Measurements from ENCODE around the gene HMOX2.

Gene HMOX2

GRCh38 chr16:4505356-4506147 lies 29.4 kb downstream of the HMOX2 start:
- peak; percentile 70 for DNase-seq

GRCh38 chr16:4506450-4506849 lies 30.3 kb downstream of the HMOX2 start:
- peak; percentile 41 for DNase-seq

GRCh38 chr16:4507588-4508345 lies 31.6 kb downstream of the HMOX2 start:
- no peak for DNase-seq

GRCh38 chr16:4508806-4509205 lies 32.6 kb downstream of the HMOX2 start:
- DNase-seq: no peak

- DNase-seq: no peak
Observed at GRCh38 chr16:4509420-4509819, 33.2 kb downstream of the HMOX2 start.

GRCh38 chr16:4510131-4510530 lies 33.9 kb downstream of the HMOX2 start:
- DNase-seq: no peak

GRCh38 chr16:4510747-4511426 lies 34.7 kb downstream of the HMOX2 start:
- DNase-seq: no peak

- DNase-seq: no peak
Observed at GRCh38 chr16:4511441-4512082, 35.4 kb downstream of the HMOX2 start.

GRCh38 chr16:4512473-4512872 lies 36.3 kb downstream of the HMOX2 start:
- DNase-seq: no peak

- no peak for DNase-seq
Observed at GRCh38 chr16:4513086-4513860, 37.1 kb downstream of the HMOX2 start.

- no peak for DNase-seq
Observed at GRCh38 chr16:4513881-4514280, 37.7 kb downstream of the HMOX2 start.

- no peak for DNase-seq
Observed at GRCh38 chr16:4514606-4515005, 38.4 kb downstream of the HMOX2 start.

- no peak for DNase-seq
Observed at GRCh38 chr16:4515611-4516233, 39.5 kb downstream of the HMOX2 start.

- no peak for DNase-seq
Observed at GRCh38 chr16:4517812-4518680, 41.8 kb downstream of the HMOX2 start.

- DNase-seq: no peak
Observed at GRCh38 chr16:4519274-4520058, 43.3 kb downstream of the HMOX2 start.

- DNase-seq: no peak
Observed at GRCh38 chr16:4520913-4521312, 44.7 kb downstream of the HMOX2 start.

GRCh38 chr16:4522051-4522581 lies 45.9 kb downstream of the HMOX2 start:
- no peak for DNase-seq

- DNase-seq: no peak
Observed at GRCh38 chr16:4523686-4524085, 47.5 kb downstream of the HMOX2 start.

GRCh38 chr16:4524571-4524970 lies 48.4 kb downstream of the HMOX2 start:
- DNase-seq: no peak

GRCh38 chr16:4525069-4525468 lies 48.9 kb downstream of the HMOX2 start:
- DNase-seq: no peak
